Endodermal cell (in vitro differentiated cells): ENCODE data around the gene TRPC4. TPM values are rescaled to one million over a fixed set of nuclear protein-coding genes. Genes with fewer than 3 reads are reported as not detected.
A peak's percentile ranks its signal among the peaks of the same experiment; 100 is the strongest.

ENCODE experiments used
- DNase-seq: peaks from one replicate; pipeline ENCODE4 v3.0.0-alpha.2; 2017
- H3K27ac ChIP-seq: 2 replicates; pipeline ENCODE4 v1.5.1; 2013; ENCODE audit warnings: mild to moderate bottlenecking, low read depth, low read length, moderate library complexity
- H3K27me3 ChIP-seq: 2 replicates; pipeline ENCODE4 v1.6.1; 2013; ENCODE audit warnings: mild to moderate bottlenecking, low read length, moderate library complexity; ENCODE audit not compliant: insufficient read depth, control insufficient read depth, poor library complexity, severe bottlenecking
- H3K36me3 ChIP-seq: 2 replicates; pipeline ENCODE4 v1.7.0; 2013; ENCODE audit warnings: mild to moderate bottlenecking, low read length, moderate library complexity; ENCODE audit not compliant: control insufficient read depth, insufficient read depth
- H3K4me1 ChIP-seq: one replicate; pipeline ENCODE4 v1.7.0; 2013; ENCODE audit warnings: low read length; ENCODE audit not compliant: control insufficient read depth, insufficient read depth
- H3K4me3 ChIP-seq: 2 replicates; pipeline ENCODE4 v1.5.1; 2013; ENCODE audit warnings: mild to moderate bottlenecking, low read length, moderate library complexity
- H3K9ac ChIP-seq: 2 replicates; pipeline ENCODE4 v1.6.1; 2013; ENCODE audit warnings: mild to moderate bottlenecking, low read length, moderate library complexity; ENCODE audit not compliant: poor library complexity, severe bottlenecking; ENCODE audit errors: extremely low read depth
- H3K9me3 ChIP-seq: 2 replicates; pipeline ENCODE4 v1.6.1; 2013; ENCODE audit warnings: mild to moderate bottlenecking, low read length, moderate library complexity; ENCODE audit not compliant: control insufficient read depth
- H3K27ac Mint-ChIP-seq: 2 replicates; pipeline ENCODE4 v1.8.0; 2020; ENCODE audit warnings: mixed read lengths
- H3K27me3 Mint-ChIP-seq: 2 replicates; pipeline ENCODE4 v1.8.0; 2021; ENCODE audit warnings: mild to moderate bottlenecking, mixed read lengths; ENCODE audit not compliant: insufficient read depth
- H3K36me3 Mint-ChIP-seq: 2 replicates; pipeline ENCODE4 v1.8.0; 2020; ENCODE audit warnings: low read depth, mixed read lengths
- H3K4me1 Mint-ChIP-seq: 2 replicates; pipeline ENCODE4 v1.8.0; 2020; ENCODE audit warnings: mixed read lengths
- H3K4me3 Mint-ChIP-seq: 2 replicates; pipeline ENCODE4 v1.8.0; 2020; ENCODE audit warnings: mild to moderate bottlenecking, moderate library complexity, mixed read lengths
- H3K9me3 Mint-ChIP-seq: 2 replicates; pipeline ENCODE4 v1.8.0; 2020; ENCODE audit warnings: mild to moderate bottlenecking, mixed read lengths
- CTCF ChIP-seq: fragments of 200-600 bp; sonication (generic); conservative IDR thresholded peaks from 2 replicates; pipeline ENCODE4 v1.5.0; 2021; ENCODE audit warnings: antibody characterized with exemption, mild to moderate bottlenecking
- WGBS, 2 experiments: methylation state at CpG; one replicate each; pipeline versions ENCODE4 v1.1.5 to v1.1.7; 2013; ENCODE audit warnings: missing lambda C conversion rate in 2 of 2, mixed read lengths in 1 of 2; ENCODE audit not compliant: insufficient coverage in 1 of 2, insufficient read length in 1 of 2; 5-methylcytosine and 5-hydroxymethylcytosine counted together
- total RNA-seq, 2 donors: library from RNA; stranded (reverse); fragmentation: NEBNext Ultra II Directional in 1 of 2; extraction: Animal tissue kit (Norgen Biotek cat#: 25700) in 1 of 2; gene quantifications; 2 replicates in 1 of 2; 3 replicates in 1 of 2; pipeline ENCODE4 v1.2.1, GENCODE V29; 2021

The TRPC4 gene
- total RNA-seq, 2 donors from 2014 or later: 22.5 to 28.5 TPM

- H3K4me1 Mint-ChIP-seq: peaks cover 14% of the 10 kb centered on the region
- 90 to 98% methylated on average over 3 of the region's 3 CpGs for whole genome bisulfite sequencing, 2 experiments
- H3K9ac ChIP-seq: no peak overlapping the region
Measured at GRCh38 chr13:37667702-37668101, 201.9 kb downstream of the TRPC4 start.

GRCh38 chr13:37666036-37666435, 203.5 kb downstream of the TRPC4 start:
- Mint-ChIP-seq H3K9me3 (no peaks in the 10 kb centered on the region), H3K27ac (no peak overlapping the region), H3K27me3 (no peaks in the 10 kb centered on the region), H3K36me3 (peaks cover 24% of the 10 kb centered on the region), H3K4me3 (no peak overlapping the region), H3K4me1 (peaks cover 14% of the 10 kb centered on the region)
- Histone ChIP-seq H3K27me3 (no peaks in the 10 kb centered on the region), H3K9me3 (no peaks in the 10 kb centered on the region), H3K4me1 (no peaks in the 10 kb centered on the region), H3K4me3 (no peak overlapping the region), H3K27ac (peak overlapping the region; percentile 19), H3K36me3 (no peaks in the 10 kb centered on the region), H3K9ac (no peak overlapping the region)
- 93% methylated on average over 1 of the region's 2 CpGs; no CpG with 5 or more reads in 1 of the 2 experiments for WGBS, 2 experiments
- TF ChIP-seq CTCF: no peak
- DNase-seq: no peak

More at GRCh38 chr13:37667702-37668101, 201.9 kb downstream of the TRPC4 start:
- Mint-ChIP-seq H3K4me3 (no peak overlapping the region), H3K27me3 (no peaks in the 10 kb centered on the region), H3K36me3 (peaks cover 29% of the 10 kb centered on the region), H3K9me3 (no peaks in the 10 kb centered on the region), H3K27ac (no peak overlapping the region)
- no peak for DNase-seq
- Histone ChIP-seq H3K27me3 (no peaks in the 10 kb centered on the region), H3K4me3 (no peak overlapping the region), H3K4me1 (no peaks in the 10 kb centered on the region), H3K9me3 (no peaks in the 10 kb centered on the region), H3K36me3 (no peaks in the 10 kb centered on the region), H3K27ac (no peak overlapping the region)
- no peak for TF ChIP-seq CTCF

GRCh38 chr13:37665420-37665819, 204.2 kb downstream of the TRPC4 start:
- no peaks in the 10 kb centered on the region for H3K4me1 ChIP-seq
- peaks cover 19% of the 10 kb centered on the region for H3K36me3 Mint-ChIP-seq
- H3K27me3 ChIP-seq: no peaks in the 10 kb centered on the region
- H3K27me3 Mint-ChIP-seq: no peaks in the 10 kb centered on the region
- H3K4me3 ChIP-seq: no peak overlapping the region
- no peak overlapping the region for H3K4me3 Mint-ChIP-seq
- H3K27ac Mint-ChIP-seq: no peak overlapping the region
- 68% methylated on average over 2 of the region's 2 CpGs; no CpG with 5 or more reads in 1 of the 2 experiments for WGBS, 2 experiments
- no peak for TF ChIP-seq CTCF
- peaks cover 14% of the 10 kb centered on the region for H3K4me1 Mint-ChIP-seq
- no peak for DNase-seq
- H3K9ac ChIP-seq: no peak overlapping the region
- H3K9me3 Mint-ChIP-seq: no peaks in the 10 kb centered on the region
- H3K27ac ChIP-seq: no peak overlapping the region
- H3K9me3 ChIP-seq: no peaks in the 10 kb centered on the region
- H3K36me3 ChIP-seq: no peaks in the 10 kb centered on the region
